OCI-LY3 (cell line): ENCODE data around the gene FANCM.

Experiments
- H2AFZ ChIP-seq: fragments of 200-600, 300-600 bp; shearing (Covaris generic); 2 replicates; pipeline ENCODE4 v1.6.0; 2014; ENCODE audit warnings: antibody characterized with exemption, low read depth, low read length
- H3K27ac ChIP-seq: fragments of 200-600, 300-600 bp; sonication (generic); 2 replicates; pipeline ENCODE4 v1.5.1; 2014; ENCODE audit warnings: mild to moderate bottlenecking, low read length, moderate library complexity, mixed read lengths
- H3K27me3 ChIP-seq: fragments of 200-600, 300-600 bp; sonication (generic); 2 replicates; pipeline ENCODE4 v1.6.1; 2014; ENCODE audit warnings: low read depth, low read length, mixed read lengths
- H3K36me3 ChIP-seq: fragments of 200-600, 300-600 bp; sonication (generic); replicated peaks from 2 replicates; pipeline ENCODE3; 2014; ENCODE audit warnings: low read depth, low read length, mixed read lengths
- H3K4me1 ChIP-seq: fragments of 300-600, 200-600 bp; sonication (generic); 2 replicates; pipeline ENCODE4 v1.6.1; 2014; ENCODE audit warnings: low read length, mixed read lengths
- H3K4me2 ChIP-seq: fragments of 200-600, 300-600 bp; sonication (generic); 2 replicates; pipeline ENCODE4 v1.6.1; 2014; ENCODE audit warnings: low read length, mixed read lengths
- H3K4me3 ChIP-seq: fragments of 300-600, 200-600 bp; sonication (generic); 2 replicates; pipeline ENCODE4 v1.5.1; 2014; ENCODE audit warnings: antibody characterized with exemption, mild to moderate bottlenecking, low read length, moderate library complexity
- H3K79me2 ChIP-seq: fragments of 300-600, 200-600 bp; shearing (Covaris generic); 2 replicates; pipeline ENCODE4 v1.6.1; 2014; ENCODE audit warnings: mild to moderate bottlenecking, low read length, mixed read lengths
- H3K9ac ChIP-seq: fragments of 300-600, 200-600 bp; shearing (Covaris generic); 2 replicates; pipeline ENCODE4 v1.6.0; 2014; ENCODE audit warnings: mild to moderate bottlenecking, low read length, moderate library complexity
- H3K9me3 ChIP-seq: fragments of 200-600, 300-600 bp; shearing (Covaris generic); 2 replicates; pipeline ENCODE4 v1.6.1; 2014; ENCODE audit warnings: low read length, mixed read lengths; ENCODE audit not compliant: insufficient read depth
- H4K20me1 ChIP-seq: fragments of 200-600, 300-600 bp; sonication (generic); 2 replicates; pipeline ENCODE4 v1.6.1; 2016; ENCODE audit warnings: low read length, mixed read lengths; ENCODE audit not compliant: insufficient read depth
- EZH2phosphoT487 ChIP-seq: fragments of 200-600 bp; shearing (Covaris generic); IDR thresholded peaks from 2 replicates; pipeline ENCODE4 v1.6.1; 2018; ENCODE audit warnings: antibody characterized with exemption, mixed run types, low read depth
- TF ChIP-seq, protein P1 (sequence below): fragments of 200-600, 300-600 bp; sonication (generic); IDR thresholded peaks from 2 replicates; pipeline ENCODE4 v1.5.1; 2014; ENCODE audit warnings: antibody characterized with exemption, low read length, low read depth

FANCM gene

DNA sequence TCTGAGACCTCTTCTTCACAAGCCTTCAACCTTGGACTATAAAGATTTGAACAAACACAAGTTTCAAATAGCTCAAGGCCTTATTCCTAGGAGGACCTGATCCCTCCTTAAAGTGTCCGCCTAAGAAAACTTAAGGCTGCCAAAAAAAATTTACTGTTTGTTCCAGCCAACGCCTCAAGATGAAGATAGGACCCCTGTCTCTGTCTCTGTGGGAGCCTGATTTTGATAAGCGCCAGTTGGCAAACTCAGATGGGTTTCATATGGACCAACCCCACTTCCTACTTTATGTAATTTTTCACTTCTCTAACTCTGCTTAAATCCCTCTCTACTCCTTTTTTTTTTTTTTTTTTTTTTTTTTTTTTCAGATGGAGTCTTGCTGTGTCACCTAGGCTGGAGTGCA lies 12.5 kb upstream of the FANCM start:
- no peak for TF ChIP-seq EZH2phosphoT487
- H3K4me3 ChIP-seq: no peak overlapping the region
- no peak overlapping the region for H2AFZ ChIP-seq
- H3K4me2 ChIP-seq: no peak overlapping the region
- H3K79me2 ChIP-seq: peaks cover 7% of the 10 kb centered on the region; the same call in 1 of the 2 replicates
- H3K9ac ChIP-seq: no peak overlapping the region
- H3K36me3 ChIP-seq: peaks cover 32% of the 10 kb centered on the region
- no peaks in the 10 kb centered on the region for H4K20me1 ChIP-seq
- no peaks in the 10 kb centered on the region for H3K9me3 ChIP-seq
- no peaks in the 10 kb centered on the region for H3K27me3 ChIP-seq
- no peak overlapping the region for H3K27ac ChIP-seq
- no peaks in the 10 kb centered on the region for H3K4me1 ChIP-seq

DNA sequence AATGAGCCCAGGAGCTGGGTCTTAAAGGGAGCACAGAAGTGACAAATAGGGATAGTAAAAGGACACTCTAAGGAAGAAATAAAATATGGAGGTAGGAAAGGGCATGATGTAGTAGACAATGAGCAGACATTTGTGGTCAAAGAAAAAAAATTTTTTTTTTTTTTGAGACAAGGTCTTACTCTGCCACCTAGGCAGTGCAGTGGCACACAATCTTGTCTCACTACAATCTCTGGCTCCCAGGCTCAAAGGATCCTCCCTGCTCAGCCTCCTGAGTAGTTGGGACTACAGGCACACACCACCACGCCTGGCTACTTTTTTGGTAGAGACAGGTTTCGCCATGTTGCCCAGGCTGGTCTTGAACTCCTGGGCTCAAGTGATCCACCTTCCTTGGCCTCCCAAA lies 10.0 kb upstream of the FANCM start:
- Histone ChIP-seq H3K9me3 (no peaks in the 10 kb centered on the region), H3K27ac (no peak overlapping the region), H3K36me3 (peaks cover 34% of the 10 kb centered on the region), H3K4me2 (no peak overlapping the region), H3K4me3 (no peak overlapping the region), H2AFZ (no peak overlapping the region), H3K27me3 (no peaks in the 10 kb centered on the region), H3K4me1 (no peaks in the 10 kb centered on the region), H4K20me1 (no peaks in the 10 kb centered on the region), H3K9ac (no peak overlapping the region), H3K79me2 (peaks cover 13% of the 10 kb centered on the region)
- TF ChIP-seq, protein P1, sequence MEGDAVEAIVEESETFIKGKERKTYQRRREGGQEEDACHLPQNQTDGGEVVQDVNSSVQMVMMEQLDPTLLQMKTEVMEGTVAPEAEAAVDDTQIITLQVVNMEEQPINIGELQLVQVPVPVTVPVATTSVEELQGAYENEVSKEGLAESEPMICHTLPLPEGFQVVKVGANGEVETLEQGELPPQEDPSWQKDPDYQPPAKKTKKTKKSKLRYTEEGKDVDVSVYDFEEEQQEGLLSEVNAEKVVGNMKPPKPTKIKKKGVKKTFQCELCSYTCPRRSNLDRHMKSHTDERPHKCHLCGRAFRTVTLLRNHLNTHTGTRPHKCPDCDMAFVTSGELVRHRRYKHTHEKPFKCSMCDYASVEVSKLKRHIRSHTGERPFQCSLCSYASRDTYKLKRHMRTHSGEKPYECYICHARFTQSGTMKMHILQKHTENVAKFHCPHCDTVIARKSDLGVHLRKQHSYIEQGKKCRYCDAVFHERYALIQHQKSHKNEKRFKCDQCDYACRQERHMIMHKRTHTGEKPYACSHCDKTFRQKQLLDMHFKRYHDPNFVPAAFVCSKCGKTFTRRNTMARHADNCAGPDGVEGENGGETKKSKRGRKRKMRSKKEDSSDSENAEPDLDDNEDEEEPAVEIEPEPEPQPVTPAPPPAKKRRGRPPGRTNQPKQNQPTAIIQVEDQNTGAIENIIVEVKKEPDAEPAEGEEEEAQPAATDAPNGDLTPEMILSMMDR: no peak
- TF ChIP-seq EZH2phosphoT487: no peak

GRCh38 chr14:45128963-45129629 lies 6.6 kb upstream of the FANCM start:
- Histone ChIP-seq H3K79me2 (peaks cover 45% of the 10 kb centered on the region), H3K4me2 (no peak overlapping the region), H3K9me3 (no peaks in the 10 kb centered on the region), H3K27me3 (no peaks in the 10 kb centered on the region), H3K9ac (no peak overlapping the region), H3K36me3 (peaks cover 19% of the 10 kb centered on the region), H3K4me1 (peaks cover 2% of the 10 kb centered on the region; the same call in 1 of the 2 replicates), H2AFZ (no peak overlapping the region), H3K4me3 (no peak overlapping the region), H4K20me1 (no peaks in the 10 kb centered on the region), H3K27ac (no peak overlapping the region)
- TF ChIP-seq, protein P1: no peak
- TF ChIP-seq EZH2phosphoT487: no peak

DNA sequence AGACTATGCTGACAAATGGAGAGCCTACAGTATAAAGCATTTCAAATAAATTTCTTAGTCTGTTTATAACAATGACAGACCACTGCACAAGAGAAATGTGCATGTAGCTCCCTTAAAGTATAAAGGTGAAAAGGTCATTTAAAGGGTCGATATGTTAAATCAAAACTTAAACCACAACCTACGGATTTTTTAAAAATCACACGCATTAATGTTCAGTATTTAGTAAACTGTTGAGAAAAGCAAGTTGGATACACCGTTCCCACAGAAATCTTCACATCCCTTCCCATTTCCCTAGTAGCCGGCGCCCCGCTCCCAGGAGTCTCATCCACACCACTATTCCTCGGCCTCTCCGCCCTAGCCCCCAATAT lies 2.1 kb upstream of the FANCM start:
- Histone ChIP-seq H3K4me3 (peak overlapping the region; percentile 91), H3K9me3 (no peaks in the 10 kb centered on the region), H3K9ac (peak overlapping the region; percentile 94), H3K27me3 (no peaks in the 10 kb centered on the region), H4K20me1 (no peaks in the 10 kb centered on the region; the same call in 1 of the 2 replicates), H3K36me3 (peaks cover 10% of the 10 kb centered on the region), H3K4me1 (peaks cover 16% of the 10 kb centered on the region), H3K4me2 (peak overlapping the region; percentile 90), H3K79me2 (peaks cover 68% of the 10 kb centered on the region), H3K27ac (peak overlapping the region; percentile 56), H2AFZ (peak overlapping the region; percentile 71)
- TF ChIP-seq, protein P1: no peak
- no peak for TF ChIP-seq EZH2phosphoT487
